WERI-Rb-1 (cell line): ENCODE measurements around the gene RIOK2.

Experiments
- DNase-seq: peaks from one replicate; pipeline ENCODE4 v3.0.0-alpha.2; 2020
- H3K27ac ChIP-seq: fragments of 250-450 bp; sonication (Bioruptor Pico); 2 replicates; pipeline ENCODE4 v1.5.1; 2020; ENCODE audit warnings: mild to moderate bottlenecking, moderate library complexity
- H3K27me3 ChIP-seq: fragments of 250-450 bp; sonication (Bioruptor Pico); 2 replicates; pipeline ENCODE4 v1.5.1; 2021; ENCODE audit warnings: mild to moderate bottlenecking, low read depth, moderate library complexity; ENCODE audit not compliant: insufficient read depth, severe bottlenecking
- H3K36me3 ChIP-seq: fragments of 250-450 bp; sonication (Bioruptor Pico); 2 replicates; pipeline ENCODE4 v1.5.1; 2020; ENCODE audit warnings: mild to moderate bottlenecking, moderate library complexity
- H3K4me3 ChIP-seq: 2 replicates; pipeline ENCODE4 v1.5.1; 2011; ENCODE audit warnings: low read depth, mild to moderate bottlenecking, control low read depth, low read length
- H3K9me3 ChIP-seq: fragments of 250-450 bp; sonication (Bioruptor Pico); 2 replicates; pipeline ENCODE4 v1.5.1; 2021; ENCODE audit warnings: mild to moderate bottlenecking, moderate library complexity; ENCODE audit not compliant: severe bottlenecking
- TF ChIP-seq, protein P1 (sequence below): IDR thresholded peaks from 2 replicates; pipeline ENCODE4 v1.5.1; 2011; ENCODE audit warnings: low read depth, mild to moderate bottlenecking, control low read depth, inconsistent platforms, low read length

Gene RIOK2

DNA sequence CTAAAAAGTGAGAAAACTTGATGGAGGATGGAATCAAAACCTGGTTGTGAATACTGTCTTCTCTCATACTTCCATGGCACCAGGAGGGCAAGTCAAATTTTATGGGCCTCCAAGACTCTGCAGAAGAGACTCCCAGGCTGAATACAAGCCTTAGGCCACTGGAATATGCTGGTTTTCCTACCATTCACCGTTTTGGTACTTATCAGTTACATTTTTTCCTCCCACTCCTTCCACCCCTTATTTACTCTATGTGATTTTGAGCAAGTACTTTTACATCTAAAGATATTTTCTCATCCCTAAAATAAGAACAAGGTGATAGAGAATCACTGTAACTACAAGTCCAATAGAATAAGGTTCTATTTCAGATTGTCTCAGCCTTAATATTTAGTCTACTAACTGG lies 32.6 kb downstream of the RIOK2 start:
- TF ChIP-seq, protein P1, sequence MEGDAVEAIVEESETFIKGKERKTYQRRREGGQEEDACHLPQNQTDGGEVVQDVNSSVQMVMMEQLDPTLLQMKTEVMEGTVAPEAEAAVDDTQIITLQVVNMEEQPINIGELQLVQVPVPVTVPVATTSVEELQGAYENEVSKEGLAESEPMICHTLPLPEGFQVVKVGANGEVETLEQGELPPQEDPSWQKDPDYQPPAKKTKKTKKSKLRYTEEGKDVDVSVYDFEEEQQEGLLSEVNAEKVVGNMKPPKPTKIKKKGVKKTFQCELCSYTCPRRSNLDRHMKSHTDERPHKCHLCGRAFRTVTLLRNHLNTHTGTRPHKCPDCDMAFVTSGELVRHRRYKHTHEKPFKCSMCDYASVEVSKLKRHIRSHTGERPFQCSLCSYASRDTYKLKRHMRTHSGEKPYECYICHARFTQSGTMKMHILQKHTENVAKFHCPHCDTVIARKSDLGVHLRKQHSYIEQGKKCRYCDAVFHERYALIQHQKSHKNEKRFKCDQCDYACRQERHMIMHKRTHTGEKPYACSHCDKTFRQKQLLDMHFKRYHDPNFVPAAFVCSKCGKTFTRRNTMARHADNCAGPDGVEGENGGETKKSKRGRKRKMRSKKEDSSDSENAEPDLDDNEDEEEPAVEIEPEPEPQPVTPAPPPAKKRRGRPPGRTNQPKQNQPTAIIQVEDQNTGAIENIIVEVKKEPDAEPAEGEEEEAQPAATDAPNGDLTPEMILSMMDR, result no peak
- peaks cover 3% of the 10 kb centered on the region for H3K9me3 ChIP-seq
- no peak overlapping the region for H3K4me3 ChIP-seq
- no peaks in the 10 kb centered on the region for H3K36me3 ChIP-seq
- no peak overlapping the region for H3K27ac ChIP-seq
- no peaks in the 10 kb centered on the region for H3K27me3 ChIP-seq
- DNase-seq, result no peak

DNA sequence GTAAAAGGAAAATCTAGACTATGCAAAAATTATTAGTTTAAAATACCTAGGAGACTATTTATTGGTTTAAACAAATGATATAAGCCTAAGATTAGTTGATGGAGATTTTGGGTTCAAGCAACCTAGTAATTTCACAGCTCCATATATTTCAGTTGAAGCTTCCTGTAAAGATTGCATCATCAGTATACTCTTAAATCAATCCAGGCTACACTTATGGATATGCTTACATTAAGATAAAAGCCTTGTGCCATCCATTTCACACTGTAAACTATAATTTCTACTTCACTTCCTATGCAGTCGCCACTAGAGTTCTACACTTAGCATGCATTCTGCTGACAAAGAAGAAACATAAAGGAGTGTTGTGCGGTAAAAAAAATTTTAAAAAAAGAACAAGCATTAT lies 33.3 kb downstream of the RIOK2 start:
- Histone ChIP-seq H3K4me3 (no peak overlapping the region), H3K36me3 (no peaks in the 10 kb centered on the region), H3K27ac (no peak overlapping the region), H3K9me3 (no peaks in the 10 kb centered on the region), H3K27me3 (no peaks in the 10 kb centered on the region)
- DNase-seq, result no peak
- TF ChIP-seq, protein P1, result no peak

DNA sequence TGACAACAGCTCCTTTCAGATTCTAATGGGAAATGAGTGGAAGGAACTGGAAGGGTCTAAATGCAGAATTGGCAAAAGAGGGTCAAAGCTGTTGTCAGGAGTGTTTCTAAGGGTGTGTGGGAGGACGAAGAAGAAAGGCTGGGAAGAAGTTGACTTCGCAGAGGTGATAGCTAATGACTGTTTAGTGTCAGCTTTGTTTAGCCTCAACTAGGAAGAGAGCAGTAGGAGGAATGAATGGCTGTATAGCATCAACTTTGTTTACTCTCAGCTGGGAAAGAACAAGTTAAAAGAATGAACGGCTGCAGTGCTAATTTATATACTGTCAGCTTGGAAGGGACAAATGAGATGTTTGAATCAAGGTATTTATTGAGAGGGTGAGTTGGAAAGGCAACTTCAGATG lies 34.8 kb downstream of the RIOK2 start:
- Histone ChIP-seq H3K4me3 (no peak overlapping the region), H3K27me3 (no peaks in the 10 kb centered on the region), H3K9me3 (no peaks in the 10 kb centered on the region), H3K36me3 (no peaks in the 10 kb centered on the region), H3K27ac (no peak overlapping the region)
- DNase-seq, result no peak
- TF ChIP-seq, protein P1, result no peak

DNA sequence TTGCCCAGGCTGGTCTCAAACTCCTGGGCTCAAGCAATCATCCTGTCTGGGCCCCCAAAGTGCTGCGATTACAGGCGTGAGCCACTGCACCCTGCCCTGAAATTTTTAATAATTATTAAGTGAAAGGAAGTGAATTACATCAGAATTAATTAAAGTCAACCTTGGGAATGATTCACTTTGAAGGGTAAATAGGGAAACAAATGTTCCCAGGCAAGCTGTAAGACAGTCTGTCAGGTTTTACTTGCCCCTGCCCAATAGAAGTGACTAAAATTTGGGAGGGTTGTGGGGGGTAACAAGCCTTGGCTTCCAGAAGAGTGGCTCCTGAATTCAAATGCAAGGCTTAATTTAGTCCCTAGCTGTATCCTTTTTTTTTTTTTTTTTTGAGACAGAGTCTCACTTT lies 39.3 kb downstream of the RIOK2 start:
- no peak for DNase-seq
- Histone ChIP-seq H3K9me3 (no peaks in the 10 kb centered on the region), H3K4me3 (no peak overlapping the region)

DNA sequence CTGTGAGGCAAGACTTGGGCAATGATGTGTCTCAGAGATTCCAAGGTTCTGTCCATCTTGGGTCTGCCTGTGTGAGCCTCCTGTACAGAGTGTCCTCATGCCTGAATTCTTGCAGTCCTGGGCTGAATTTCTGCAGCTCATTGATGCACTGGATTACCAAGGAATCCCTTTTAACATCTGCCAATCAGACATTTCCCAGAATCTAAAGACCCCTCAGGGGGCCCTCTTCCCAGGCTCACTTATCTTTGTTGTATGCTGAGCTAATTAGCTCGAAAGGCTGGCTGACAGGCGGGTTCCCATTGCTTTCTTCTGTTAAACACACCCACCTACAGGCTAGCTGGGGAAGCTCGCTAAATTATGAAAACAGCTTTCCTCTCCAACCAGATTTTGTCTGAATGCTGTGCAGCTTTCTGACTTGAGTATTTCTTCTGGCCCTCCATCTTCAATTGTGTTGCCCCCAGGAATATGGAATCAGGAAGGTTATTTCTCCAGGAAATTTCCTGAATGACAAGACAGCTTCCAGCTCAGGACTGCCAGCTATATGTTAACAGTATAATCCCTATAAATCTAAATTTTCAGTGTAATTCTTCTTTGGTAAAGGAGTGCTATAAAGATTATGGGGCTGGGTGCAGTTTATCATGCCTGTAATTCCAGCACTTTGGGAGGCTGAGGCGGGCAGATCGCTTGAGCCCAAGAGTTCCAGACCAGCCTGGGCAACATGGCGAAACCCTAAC lies 40.4 kb downstream of the RIOK2 start, which contains the start of gene LIX1:
LIX1 (minus strand) TSS at position 91 of the 734 bp plus-strand sequence; CDS start at position 56, 35 bp downstream.
- no peak within 1 kb of the TSS for H3K27ac ChIP-seq
- DNase-seq, result peak; percentile 63
- no peak within 1 kb of the TSS for H3K4me3 ChIP-seq
- H3K27me3 ChIP-seq, result no peaks in the 10 kb centered on the region
- TF ChIP-seq, protein P1, result peak; percentile 65
- no peaks in the 10 kb centered on the region for H3K9me3 ChIP-seq
- no peaks in the 10 kb centered on the region for H3K36me3 ChIP-seq

More for the DNA sequence above, 39.3 kb downstream of the RIOK2 start:
- H3K27me3 ChIP-seq, result no peaks in the 10 kb centered on the region
- H3K27ac ChIP-seq, result no peak overlapping the region
- H3K36me3 ChIP-seq, result no peaks in the 10 kb centered on the region
- TF ChIP-seq, protein P1, result no peak

DNA sequence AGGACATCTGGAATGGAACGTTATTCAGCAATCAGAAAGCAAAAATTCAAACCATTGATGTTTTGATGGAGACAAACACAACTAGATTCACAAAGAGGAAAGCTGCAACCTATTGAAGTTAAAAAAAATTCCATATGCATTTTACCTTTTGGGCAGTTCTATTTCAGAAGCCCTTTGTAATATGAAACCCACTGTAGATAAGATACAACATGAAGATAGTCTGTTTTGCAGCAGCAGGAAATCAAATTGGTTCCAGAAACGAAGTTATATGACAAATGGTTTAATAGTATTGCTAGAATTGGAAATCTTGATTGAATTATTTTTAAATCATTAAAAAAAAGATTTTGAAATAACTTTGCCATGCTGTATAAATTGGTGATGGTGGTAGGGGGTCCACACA lies 41.5 kb downstream of the RIOK2 start:
- no peak overlapping the region for H3K4me3 ChIP-seq
- no peak for DNase-seq
- no peaks in the 10 kb centered on the region for H3K9me3 ChIP-seq
- H3K36me3 ChIP-seq, result no peaks in the 10 kb centered on the region
- H3K27me3 ChIP-seq, result no peaks in the 10 kb centered on the region
- H3K27ac ChIP-seq, result no peak overlapping the region
- TF ChIP-seq, protein P1, result no peak
